Left forelimb (tissue), 1 donor: ENCODE measurements around the gene PITPNB.

Experiments
- DNase-seq: peaks from one replicate; pipeline ENCODE4 v3.0.0-alpha.2; 2018; ENCODE audit warnings: low spot score

PITPNB gene

DNA sequence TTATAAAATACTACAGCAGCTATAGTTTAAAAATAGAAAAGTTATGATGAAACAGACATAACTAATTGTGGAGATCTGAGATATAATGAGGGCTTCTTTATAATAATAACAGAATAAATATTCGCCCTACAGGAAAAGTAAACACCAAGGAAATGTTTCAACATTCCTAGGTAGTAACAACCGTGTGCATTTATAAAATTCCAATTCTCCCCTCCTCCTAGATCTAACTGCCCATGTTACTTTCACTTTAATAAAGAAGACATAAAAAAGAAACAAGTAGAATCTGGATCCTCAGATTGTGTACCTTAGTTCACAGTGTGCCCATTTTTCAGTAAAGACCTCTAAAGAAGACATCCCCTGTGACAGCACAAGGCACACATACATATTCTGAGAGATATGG lies 59.7 kb downstream of the PITPNB start:
- DNase-seq = no peak

DNA sequence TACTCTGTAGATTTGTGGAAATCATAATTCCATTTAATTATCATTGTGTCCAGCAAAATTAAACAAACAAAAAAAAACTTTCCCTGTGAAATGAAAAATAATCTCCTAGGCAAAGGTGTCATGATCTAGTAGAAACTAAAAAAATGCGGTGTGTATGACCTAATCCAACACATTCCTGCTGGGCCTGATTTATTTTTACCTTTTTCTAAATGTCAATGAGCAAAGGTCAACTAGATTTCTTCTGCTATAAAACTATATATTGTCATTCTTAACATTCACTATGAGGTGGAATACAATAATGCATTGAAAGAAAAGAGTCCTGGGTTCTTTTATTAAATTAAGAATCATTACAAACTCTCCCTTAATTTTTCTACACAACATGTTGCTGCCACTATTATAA lies 60.4 kb downstream of the PITPNB start:
- no peak for DNase-seq

DNA sequence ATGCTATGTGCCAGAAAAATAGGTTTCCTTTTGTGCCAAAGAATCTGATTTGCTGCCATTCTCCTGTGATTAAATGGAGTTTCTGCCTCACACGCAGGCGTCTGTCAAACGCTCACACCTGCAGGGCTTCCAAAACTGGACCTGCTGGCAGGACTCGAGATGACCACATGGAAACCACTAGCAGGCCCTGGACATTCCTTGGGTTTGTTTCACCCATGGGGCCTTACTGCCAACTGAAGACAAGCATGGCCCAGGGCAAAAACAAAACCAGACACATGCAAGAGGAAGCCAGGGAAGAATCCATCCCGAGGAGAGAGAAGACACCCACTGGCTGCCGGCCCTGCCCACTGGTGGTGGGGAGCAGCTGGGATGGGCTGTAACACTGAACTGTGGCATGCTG lies 61.6 kb downstream of the PITPNB start:
- no peak for DNase-seq

DNA sequence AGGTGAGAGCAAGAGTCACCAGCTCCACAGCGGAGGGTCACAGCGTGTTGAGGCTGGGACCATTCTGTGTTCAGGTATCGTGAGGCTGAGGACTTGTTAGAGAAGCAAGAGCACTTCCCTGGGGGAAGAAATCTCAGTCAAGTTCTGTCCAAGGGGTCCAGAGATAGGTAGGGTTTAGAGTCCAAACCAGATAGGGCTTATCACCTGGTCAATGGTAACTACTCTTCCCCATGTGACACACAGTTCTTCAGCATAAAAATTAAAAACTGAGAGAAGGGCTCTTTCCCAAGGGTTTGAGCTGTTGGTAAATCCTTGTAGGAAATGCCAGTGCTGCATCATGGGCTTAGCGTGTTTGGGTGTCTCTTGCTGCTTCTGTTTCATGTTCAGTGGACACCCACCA lies 62.7 kb downstream of the PITPNB start:
- DNase-seq = no peak

DNA sequence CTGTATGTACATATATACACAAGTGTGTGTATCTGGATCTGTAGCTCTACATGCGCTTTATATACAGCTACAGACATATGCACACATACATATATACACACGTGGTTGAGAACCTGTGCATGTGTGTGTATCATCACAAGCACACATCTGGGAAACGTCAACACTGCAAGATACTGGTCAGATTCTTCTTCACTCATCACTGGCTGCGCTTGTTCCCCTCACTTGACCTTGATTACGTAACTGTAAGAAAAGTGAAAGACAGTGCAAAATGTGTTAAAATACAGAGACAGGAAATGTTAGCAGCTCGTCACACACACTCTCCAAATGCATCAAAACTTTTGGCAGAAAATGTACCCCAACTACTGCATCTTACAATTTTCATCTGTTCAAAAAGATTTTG lies 65.6 kb downstream of the PITPNB start:
- DNase-seq = no peak

DNA sequence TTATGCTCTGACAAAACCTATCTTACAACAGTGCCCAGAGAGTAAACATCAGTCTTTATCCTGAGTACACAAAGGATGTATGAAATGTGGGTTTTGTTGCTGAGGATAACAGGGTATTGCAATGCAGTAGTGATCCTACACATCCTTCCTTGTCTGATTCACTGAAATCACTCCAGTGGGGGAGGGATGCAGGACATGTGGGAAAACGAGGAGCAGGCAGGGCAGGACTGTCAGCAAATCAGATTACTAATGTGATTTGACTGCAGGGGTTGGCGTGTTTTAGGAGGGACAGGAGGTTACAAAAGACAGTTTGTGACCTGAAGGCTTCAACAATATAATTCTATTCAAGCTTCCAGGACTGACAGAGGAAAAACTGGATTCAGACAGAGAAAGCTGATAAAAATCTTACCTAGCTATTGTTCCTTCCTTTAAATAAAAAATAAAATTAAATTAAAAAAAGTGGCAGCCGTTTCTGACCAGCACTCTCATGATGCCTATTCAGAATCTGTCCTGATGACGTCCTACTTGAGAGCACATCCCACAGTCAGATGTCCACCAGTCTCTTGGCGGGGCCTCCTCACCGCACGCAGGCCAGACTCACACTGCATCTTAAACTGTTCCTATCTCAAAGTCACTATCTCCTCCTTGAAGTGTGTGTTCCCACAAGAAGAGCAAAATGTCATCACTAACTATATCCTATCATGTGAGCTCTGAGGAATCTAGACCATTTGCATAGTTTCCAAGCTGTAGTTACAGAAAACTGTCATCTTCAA lies 66.9 kb downstream of the PITPNB start:
- no peak for DNase-seq

DNA sequence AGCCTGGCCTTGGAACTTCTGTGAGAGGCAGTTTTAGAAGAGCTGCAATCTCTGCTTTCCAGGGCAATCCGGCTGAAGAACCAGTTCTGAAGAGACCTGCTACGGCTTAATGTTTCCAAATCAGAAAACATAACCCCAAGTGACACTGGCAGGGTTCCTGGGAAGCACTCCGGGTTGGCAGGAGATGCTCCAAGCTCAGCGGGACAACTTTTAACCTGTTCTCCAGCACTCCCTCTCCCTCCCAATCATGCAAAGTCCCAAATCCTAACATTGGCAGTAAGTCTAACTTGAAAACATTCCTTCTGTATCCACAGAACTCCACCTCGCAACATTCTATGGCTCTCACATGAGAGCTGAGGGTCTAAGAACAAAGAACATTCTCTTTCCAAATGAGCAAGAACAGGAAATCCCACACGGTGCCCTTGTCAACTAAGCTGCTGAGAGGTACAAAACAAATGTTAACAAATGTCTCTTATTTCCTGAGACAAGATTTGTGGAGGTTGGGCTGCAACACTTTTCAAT lies 69.0 kb downstream of the PITPNB start:
- no peak for DNase-seq

DNA sequence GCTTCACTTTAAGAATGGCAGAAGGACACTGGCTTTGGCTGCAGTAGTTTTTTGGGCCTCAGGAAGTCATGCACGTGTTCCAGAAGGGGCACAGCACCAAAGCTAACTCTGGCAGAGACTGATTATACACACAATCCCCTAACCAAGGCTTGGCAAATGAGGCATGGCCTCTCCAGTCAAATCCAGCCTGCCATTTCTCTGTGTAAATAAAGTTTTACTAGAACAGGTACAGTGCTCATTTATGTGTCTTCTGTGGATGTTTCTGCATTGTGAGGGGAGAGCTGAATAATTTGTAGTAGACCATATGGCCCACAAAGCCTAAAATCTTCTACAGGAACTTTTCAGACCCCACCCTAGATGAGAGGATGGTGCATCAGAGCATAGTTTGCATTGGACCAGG lies 71.1 kb downstream of the PITPNB start:
- DNase-seq = no peak

DNA sequence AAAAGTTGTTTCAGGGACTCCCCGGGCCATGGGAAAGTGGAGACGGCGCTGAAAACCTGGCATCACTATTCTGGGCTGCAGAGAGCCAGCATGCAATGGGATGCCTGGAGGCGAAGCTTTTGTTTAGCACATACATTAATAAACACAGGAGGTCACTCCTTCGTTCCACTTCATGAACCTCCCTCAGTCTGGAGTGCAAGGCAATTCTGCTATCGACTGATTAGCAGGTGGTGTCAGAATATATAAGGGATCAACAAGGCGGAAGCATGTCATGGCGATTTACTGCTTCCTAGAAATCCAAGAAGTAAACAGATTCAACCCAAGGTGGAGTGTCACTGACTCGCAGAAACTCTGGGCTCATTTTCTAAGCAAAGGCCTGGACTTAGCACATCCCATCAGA lies 72.1 kb downstream of the PITPNB start:
- no peak for DNase-seq

DNA sequence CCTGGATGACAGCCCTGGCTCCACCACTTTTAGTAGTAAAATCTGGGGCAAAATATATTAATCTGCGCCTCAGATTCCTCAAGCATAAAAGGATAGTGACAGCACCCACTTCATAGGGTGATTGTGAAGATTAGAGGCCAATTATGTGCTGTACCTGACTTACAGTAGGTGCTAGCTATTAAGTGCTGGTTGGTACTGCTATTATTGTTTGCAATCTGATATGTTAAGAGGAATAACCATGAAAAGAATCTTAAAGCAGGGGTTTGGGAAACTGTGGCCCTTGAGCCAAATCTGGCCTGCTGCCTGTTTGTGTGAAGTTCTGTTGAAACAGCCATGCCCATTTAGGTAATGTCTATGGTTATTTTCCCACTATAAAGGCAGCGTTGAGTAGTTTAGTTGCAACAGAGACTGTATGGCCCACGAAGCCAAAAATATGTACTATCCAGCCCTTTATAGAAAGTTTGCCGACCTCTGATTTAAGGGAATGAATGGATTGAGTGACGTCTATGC lies 72.8 kb downstream of the PITPNB start:
- no peak for DNase-seq

DNA sequence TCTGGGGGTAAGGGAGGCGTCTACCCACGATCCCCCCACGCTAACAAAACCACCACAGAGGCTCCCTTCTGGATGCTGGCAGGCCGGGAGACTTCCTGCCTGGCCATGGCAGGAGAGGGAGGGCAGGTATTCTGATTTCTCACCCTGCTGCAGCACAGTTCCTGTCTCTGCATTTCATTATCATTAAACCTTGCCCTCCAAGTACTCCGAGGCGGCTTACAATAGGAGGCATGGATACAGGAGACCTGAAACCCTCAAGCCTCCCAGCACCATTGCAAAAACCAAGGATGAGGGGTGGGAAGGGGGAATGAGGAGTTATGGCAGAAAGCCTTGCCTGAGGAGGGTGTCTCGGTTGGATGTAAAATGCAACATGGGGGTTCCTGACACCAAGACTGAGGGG lies 73.4 kb downstream of the PITPNB start:
- no peak for DNase-seq

DNA sequence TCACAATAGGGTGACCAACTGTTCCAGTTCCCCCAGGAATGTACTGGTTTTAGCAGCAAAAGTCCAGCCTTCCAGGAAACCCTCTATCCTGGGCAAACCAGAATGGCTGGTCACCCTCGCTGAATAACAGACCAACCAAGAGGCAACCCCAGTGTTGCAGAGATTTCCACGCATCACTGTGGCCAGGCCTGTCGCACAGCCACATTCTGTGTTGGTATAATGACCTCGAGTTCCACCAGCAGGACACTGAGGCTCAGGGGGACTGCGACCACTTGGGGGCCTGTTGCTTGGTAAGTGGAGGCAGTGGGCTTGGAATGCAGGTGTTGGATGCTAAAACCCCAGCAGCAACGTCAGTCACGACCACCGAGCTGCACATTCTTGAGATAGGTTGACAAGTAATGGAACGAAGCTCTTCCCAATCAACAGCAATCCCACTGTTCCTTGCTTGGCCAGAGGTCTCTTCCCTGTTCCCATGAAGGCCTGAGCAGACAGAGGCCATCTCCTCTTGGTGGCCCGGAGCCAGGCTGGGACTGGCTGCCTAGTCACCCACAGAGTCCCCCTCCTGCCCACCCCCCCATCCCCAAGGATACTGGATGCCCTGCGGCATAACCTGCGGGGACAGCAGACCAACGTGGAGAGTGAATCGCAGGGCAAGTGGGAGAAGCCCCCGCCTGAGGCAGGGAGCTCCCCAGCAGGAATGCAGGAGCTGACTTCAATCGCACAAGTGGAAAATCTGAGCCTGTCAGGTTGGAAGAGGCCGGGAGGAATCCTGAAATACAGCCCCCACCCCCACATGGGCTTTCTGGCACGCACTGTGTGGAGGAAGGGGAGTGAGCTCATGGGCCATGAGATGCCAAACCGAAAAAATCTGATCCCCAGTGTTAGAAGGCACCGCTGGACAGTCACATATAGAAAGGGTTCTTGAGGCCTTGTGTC lies 74.1 kb downstream of the PITPNB start:
- DNase-seq = no peak

DNA sequence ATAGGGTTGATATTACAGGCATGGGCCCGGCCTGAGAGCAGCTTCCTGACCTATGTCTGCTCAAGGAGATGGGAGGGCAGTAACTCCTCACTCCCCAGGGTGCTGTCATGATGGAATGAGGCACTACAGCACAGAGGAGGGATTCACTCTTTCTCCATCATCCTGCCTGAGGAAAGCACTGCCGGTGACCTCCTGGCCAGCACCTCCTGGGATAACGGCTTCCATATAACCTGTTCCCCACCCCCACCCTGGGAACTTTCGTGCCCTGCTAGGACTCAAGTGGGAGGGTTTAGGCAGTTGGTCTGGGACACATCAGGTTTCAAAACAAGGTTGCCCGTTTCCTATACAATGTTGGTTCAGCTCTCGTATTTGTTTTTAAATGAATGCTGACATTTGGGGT lies 74.8 kb downstream of the PITPNB start:
- no peak for DNase-seq

DNA sequence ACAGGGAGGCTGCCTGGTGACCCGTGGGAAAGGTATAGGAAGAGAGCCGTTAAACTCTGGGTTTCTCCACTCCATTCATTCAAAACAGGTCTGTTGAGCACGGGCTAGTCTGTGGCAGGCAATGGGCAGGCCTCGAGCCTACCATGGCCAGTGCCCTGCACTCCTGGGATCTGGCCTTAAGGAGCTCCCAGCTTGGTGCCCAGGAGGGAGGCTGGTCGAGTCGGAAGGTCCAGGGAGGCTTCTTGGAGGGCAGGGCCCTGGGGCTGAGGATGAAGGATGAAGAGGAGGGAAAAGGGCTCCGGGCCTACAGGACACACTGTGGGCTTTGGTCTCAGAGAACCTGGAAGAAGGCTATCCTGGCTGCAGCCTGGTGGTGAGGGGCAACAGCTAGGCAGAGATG lies 75.6 kb downstream of the PITPNB start:
- no peak for DNase-seq

DNA sequence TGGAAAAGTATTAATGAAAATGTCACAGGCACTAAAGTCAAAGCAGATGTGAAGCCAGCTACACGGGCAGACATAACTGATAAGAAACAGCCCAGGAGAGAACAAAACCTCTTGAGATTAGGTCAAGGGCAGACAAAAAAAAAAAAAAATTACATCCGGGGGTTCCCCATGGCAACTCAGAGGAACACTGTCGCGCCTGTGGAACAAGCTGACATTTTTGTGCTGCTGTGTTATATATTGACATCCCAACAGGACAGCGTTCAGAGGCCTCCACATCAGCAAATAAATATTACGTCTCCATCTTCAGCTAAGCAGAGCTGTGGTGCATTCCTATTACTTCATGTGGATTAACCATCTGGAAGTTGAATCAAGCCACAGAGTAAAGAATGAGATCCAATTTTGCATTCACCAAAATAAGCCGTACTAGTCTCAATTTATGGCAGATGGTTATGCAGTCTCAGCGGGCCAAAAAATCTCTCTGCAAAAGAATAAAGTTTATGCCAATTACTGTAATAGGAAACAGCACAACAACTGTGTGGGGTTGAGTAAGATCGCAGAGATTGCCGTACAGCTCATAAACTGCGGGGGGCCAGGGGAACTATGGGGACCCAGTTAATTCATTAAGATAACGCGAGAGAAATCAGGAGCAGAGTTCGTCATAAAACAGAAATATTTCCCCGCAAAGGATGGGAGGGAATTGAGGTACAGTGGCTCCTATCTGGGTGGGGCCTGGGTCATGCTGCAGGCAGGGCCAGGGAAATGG lies 76.2 kb downstream of the PITPNB start:
- no peak for DNase-seq

DNA sequence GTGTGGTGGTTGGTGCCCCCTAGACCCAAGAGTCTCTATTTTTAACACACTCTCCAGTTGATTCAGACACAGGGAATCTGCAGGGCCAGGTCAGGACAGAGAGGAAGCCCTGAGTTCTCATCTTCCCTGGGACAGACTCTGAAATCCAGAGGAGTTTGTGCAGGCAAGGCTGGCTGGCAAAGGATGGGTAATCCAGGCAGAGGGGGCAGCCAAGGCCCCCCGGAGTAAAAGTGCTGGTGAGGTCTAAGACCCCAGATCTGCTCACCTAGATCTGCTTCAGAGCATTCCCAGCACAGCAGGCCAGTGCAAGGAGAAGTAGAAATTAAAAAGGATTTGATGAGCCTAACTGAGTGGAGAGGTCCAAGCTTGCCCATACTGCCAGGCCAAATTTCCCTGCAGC lies 76.9 kb downstream of the PITPNB start:
- DNase-seq = peak; percentile 51

DNA sequence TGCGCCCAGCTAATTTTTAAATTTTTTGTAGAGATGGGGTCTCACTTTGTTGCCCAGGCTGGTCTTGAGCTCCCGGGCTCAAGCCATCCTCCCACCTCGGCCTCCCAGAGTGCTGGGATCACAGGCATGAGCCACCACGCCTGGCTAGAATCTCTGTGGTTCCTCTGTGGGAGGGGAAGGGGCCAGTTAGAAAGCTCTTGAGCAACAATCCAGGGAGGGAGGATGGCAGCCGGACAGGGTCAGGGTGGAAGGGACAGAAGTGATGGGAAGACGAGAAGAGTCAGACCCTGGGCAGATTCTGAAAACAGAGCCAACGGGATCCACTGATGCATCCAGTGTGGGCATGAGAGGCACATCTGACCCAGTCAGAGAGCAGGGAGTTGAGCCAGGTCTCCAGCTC lies 78.6 kb downstream of the PITPNB start:
- peak; percentile 23 for DNase-seq

DNA sequence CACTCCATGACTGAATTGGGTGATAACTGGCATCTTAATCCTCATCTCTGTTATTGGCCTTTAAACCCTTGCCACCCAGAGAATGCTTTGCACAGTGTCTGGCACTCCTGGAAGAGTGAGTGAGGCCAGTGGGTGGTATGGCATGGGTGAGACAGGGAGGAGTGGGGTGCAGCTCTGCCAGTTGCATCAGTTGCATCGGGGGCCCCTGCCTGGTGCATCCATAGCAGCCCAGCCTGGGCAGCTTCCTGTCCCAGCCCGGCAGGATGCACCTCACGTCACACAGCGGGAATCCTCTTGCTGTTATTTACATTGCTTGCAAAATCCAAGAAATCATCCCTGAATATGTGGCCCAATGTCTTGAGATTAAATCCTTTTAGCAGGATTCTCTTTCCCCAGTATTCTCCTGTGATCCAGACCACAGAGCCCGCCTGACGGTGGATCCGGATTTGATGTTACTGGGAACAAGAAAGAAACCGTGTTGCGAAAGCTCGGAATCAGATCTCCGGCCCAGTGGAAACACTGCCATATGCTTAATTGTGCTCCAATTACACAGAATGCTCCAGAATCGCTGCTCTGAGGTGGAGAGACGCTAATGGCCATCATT lies 79.9 kb downstream of the PITPNB start:
- DNase-seq = peak; percentile 53

DNA sequence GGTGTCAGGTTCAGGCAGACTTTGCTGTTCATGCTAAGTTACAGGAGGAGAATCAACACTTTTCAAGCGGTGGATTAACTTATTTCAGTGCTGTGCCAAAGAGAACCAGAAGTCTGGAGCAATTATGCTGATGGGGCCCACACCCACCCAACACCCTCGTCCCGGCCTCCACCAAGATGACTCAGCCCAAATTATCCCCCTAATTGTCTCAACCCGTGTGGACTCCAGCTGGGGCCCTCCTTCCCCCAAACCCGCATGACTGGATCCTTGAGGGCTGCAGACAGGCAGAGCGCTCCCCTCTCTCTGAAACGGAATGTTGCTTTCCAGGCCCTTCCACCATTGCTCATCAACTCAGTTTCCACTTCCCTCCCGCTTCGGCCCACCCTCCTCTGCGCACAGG lies 82.9 kb downstream of the PITPNB start:
- DNase-seq = no peak

DNA sequence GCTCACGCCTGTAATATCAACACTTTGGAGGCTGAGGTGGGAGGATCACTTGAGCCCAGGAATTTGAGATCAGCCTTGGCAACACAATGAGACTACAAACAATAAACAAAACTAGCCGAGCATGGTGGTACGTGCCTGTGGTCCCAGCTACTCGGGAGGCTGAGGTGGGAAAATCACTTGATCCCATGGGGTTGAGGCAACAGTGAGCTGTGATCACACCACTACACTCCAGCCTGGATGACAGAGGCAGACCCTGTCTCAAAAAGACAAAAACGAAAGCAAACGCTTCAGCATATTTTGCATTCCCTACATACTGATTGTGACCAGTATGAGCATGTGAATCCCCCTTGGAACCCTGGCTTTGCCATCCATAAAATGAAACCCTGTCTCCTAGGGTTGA lies 83.6 kb downstream of the PITPNB start:
- no peak for DNase-seq

DNA sequence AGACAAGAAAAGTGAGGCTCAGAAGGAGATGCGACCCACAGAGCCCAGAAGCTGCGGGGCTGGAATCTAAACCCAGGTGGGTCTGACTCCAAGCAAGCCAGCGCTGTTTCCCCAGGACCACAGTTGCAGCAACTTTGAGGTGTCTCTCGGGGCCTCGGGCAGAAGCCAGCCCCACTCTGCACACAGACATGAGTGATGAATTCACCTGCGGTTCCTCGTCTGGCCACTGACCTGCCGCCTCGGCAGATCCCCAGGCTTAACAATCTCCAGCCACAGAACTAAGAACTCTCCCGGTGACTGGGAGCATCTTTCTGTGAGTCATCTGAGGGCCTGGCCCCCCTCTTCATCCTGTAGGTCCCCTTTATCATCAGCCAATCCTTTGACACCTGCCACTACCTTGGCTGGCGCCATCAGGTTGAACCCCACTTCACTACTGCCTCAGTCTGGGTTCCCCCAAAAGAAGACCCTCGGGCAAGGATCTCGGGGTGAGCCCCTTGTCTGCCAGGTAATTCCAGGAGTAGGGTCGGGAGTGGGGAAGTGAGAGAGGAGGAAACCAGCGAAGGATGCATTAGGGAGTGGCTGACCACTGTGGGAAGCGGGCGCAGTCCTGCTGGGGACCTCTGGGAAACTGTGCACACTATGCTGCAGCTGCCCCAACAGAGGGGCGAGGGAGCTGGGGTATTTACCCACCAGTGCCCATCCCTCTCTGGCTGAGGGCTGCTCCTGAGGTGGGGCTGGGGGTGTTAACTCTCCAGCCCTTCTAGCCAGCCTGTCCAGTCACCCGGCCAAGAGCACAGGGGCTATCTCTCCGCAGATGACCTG lies 84.5 kb downstream of the PITPNB start:
- DNase-seq = no peak
